Sigmoid colon (tissue), 3 donors: ENCODE data around the gene ADCY1.

ENCODE experiments used
- CTCF ChIP-seq, 4 experiments: fragments of 450-650 bp in 3 of 4; fragments of 200-600 bp in 1 of 4; IDR thresholded peaks; one replicate each; pipeline ENCODE4 v1.5.1; 2016 to 2019; ENCODE audit warnings: antibody characterized with exemption in 4 of 4, mild to moderate bottlenecking in 3 of 4, moderate library complexity in 2 of 4
- POLR2A ChIP-seq, 2 donors: fragments of 450-650 bp; IDR thresholded peaks; one replicate each; pipeline ENCODE4 v1.6.1; 2016; ENCODE audit warnings: antibody characterized with exemption in 2 of 2, mild to moderate bottlenecking in 2 of 2, moderate library complexity in 2 of 2

GRCh38 chr7:45690762-45691150 lies 116.6 kb downstream of the ADCY1 start:
- TF ChIP-seq POLR2A (IDR thresholded peaks at IDR 0.05) (no peak), CTCF (IDR thresholded peaks at IDR 0.05) (no peak)
